ENCODE results near the gene PTPRM.

DNA sequence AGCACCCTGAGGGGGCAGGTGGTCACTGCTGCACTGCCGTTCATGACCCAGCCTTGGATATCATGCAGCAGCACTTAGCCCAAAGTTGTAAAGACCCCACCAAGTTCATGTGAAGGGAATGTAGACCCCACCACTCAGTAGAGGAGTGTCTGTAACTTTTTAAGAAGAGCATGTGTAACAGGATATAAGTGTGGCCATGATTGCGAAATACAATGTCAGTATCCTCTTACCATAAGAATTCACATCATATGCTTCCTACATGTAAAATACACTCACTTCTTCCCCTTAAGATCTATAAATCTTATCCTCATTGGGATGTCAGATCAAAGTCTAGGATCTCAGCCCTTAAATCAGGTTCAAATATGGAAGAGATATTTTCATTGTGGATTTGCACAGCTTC, 276.9 kb downstream of the PTPRM start:
- TF ChIP-seq, protein P1, sequence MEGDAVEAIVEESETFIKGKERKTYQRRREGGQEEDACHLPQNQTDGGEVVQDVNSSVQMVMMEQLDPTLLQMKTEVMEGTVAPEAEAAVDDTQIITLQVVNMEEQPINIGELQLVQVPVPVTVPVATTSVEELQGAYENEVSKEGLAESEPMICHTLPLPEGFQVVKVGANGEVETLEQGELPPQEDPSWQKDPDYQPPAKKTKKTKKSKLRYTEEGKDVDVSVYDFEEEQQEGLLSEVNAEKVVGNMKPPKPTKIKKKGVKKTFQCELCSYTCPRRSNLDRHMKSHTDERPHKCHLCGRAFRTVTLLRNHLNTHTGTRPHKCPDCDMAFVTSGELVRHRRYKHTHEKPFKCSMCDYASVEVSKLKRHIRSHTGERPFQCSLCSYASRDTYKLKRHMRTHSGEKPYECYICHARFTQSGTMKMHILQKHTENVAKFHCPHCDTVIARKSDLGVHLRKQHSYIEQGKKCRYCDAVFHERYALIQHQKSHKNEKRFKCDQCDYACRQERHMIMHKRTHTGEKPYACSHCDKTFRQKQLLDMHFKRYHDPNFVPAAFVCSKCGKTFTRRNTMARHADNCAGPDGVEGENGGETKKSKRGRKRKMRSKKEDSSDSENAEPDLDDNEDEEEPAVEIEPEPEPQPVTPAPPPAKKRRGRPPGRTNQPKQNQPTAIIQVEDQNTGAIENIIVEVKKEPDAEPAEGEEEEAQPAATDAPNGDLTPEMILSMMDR (tag by site-specific recombination; IDR thresholded peaks at IDR 0.05), result no peak
- TF ChIP-seq KLF10 (tag by site-specific recombination; IDR thresholded peaks at IDR 0.05) (no peak), ZNF792 (tag by site-specific recombination; IDR thresholded peaks at IDR 0.05) (no peak), TCF7L2 (IDR thresholded peaks at IDR 0.05; ENCODE audit: borderline replicate concordance, low read depth, low read length) (no peak), ZNF114 (tag by site-specific recombination; IDR thresholded peaks at IDR 0.05) (no peak), ZFHX2 (tag by site-specific recombination; conservative IDR thresholded peaks at IDR 0.05) (no peak)
- TF ChIP-seq, protein P2, sequence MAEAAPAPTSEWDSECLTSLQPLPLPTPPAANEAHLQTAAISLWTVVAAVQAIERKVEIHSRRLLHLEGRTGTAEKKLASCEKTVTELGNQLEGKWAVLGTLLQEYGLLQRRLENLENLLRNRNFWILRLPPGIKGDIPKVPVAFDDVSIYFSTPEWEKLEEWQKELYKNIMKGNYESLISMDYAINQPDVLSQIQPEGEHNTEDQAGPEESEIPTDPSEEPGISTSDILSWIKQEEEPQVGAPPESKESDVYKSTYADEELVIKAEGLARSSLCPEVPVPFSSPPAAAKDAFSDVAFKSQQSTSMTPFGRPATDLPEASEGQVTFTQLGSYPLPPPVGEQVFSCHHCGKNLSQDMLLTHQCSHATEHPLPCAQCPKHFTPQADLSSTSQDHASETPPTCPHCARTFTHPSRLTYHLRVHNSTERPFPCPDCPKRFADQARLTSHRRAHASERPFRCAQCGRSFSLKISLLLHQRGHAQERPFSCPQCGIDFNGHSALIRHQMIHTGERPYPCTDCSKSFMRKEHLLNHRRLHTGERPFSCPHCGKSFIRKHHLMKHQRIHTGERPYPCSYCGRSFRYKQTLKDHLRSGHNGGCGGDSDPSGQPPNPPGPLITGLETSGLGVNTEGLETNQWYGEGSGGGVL (tag by site-specific recombination; IDR thresholded peaks at IDR 0.05), result no peak

Data from HEK293 (cell line).